RWPE2 (cell line): ENCODE data around the gene PIP5K1A.
A peak's percentile ranks its signal among the peaks of the same experiment; 100 is the strongest.

ENCODE experiments used
- ATAC-seq: fragments of 200-7000 bp; cut with Tn5 transposase; 3 replicates; pipeline ENCODE4 v1.9.1; 2021; ENCODE audit warnings: low read depth
- DNase-seq: peaks from one replicate; pipeline ENCODE4 v3.0.0-alpha.2; 2020; ENCODE audit warnings: low spot score
- H3K27ac ChIP-seq: fragments of 450-650 bp; 2 replicates; pipeline ENCODE4 v1.5.1; 2017; ENCODE audit warnings: mild to moderate bottlenecking; ENCODE audit not compliant: poor library complexity, severe bottlenecking
- H3K27me3 ChIP-seq: fragments of 250-450 bp; sonication (Bioruptor Pico); 2 replicates; pipeline ENCODE4 v1.5.1; 2021; ENCODE audit warnings: mild to moderate bottlenecking, moderate library complexity; ENCODE audit not compliant: insufficient read depth, poor library complexity, severe bottlenecking
- H3K36me3 ChIP-seq: fragments of 250-450 bp; sonication (Bioruptor Pico); 2 replicates; pipeline ENCODE4 v1.5.1; 2020; ENCODE audit warnings: low read depth, mild to moderate bottlenecking, moderate library complexity
- H3K4me1 ChIP-seq: fragments of 250-450 bp; sonication (Bioruptor Pico); 2 replicates; pipeline ENCODE4 v1.5.1; 2021; ENCODE audit warnings: mild to moderate bottlenecking, moderate library complexity; ENCODE audit not compliant: insufficient read depth, poor library complexity, severe bottlenecking
- H3K4me3 ChIP-seq: fragments of 250-450 bp; sonication (Bioruptor Pico); 2 replicates; pipeline ENCODE4 v1.5.1; 2021; ENCODE audit warnings: mild to moderate bottlenecking, moderate library complexity; ENCODE audit not compliant: severe bottlenecking
- H3K9me3 ChIP-seq: fragments of 250-450 bp; sonication (Bioruptor Pico); 2 replicates; pipeline ENCODE4 v1.5.1; 2021; ENCODE audit warnings: mild to moderate bottlenecking, moderate library complexity; ENCODE audit not compliant: severe bottlenecking
- CTCF ChIP-seq: fragments of 450-650 bp; IDR thresholded peaks from one replicate; pipeline ENCODE4 v1.5.1; 2017; ENCODE audit warnings: mild to moderate bottlenecking, moderate library complexity; ENCODE audit not compliant: poor library complexity, severe bottlenecking

Gene PIP5K1A

DNA sequence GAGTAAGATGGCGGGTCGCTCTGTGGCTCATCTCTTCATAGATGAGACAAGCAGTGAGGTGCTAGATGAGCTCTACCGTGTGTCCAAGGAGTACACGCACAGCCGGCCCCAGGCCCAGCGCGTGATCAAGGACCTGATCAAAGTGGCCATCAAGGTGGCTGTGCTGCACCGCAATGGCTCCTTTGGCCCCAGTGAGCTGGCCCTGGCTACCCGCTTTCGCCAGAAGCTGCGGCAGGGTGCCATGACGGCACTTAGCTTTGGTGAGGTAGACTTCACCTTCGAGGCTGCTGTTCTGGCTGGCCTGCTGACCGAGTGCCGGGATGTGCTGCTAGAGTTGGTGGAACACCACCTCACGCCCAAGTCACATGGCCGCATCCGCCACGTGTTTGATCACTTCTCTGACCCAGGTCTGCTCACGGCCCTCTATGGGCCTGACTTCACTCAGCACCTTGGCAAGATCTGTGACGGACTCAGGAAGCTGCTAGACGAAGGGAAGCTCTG, 39.6 kb upstream of the PIP5K1A start:
- H3K36me3 ChIP-seq: peaks cover 12% of the 10 kb centered on the region; the same call in 1 of the 2 replicates
- no peaks in the 10 kb centered on the region for H3K4me1 ChIP-seq
- TF ChIP-seq CTCF: no peak
- no peak overlapping the region for H3K4me3 ChIP-seq
- H3K27ac ChIP-seq: no peak overlapping the region
- DNase-seq (no peak), ATAC-seq (no peak)
- no peaks in the 10 kb centered on the region for H3K9me3 ChIP-seq
- H3K27me3 ChIP-seq: no peaks in the 10 kb centered on the region

DNA sequence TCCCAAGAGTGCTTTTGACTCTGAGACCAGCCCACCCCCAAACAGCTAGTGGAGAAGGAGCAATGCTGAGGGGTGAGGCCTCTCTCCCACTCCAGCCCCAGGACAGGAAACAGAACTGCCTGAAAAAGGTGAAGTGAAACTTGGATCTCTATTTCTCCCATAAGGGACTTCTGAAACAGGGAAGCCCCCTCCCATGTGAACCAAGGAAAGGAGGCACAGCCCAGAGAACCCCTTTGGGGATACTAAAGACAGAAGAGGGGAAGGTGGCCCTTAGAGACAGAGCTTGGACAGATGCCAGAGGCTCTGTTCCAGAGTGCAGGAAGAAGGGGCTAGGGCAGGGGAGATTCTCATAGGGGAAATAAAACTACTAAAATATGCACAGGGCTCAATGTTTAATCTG, 39.0 kb upstream of the PIP5K1A start:
- TF ChIP-seq CTCF: no peak
- Histone ChIP-seq H3K4me1 (no peaks in the 10 kb centered on the region), H3K27me3 (no peaks in the 10 kb centered on the region), H3K4me3 (no peak overlapping the region), H3K36me3 (peaks cover 13% of the 10 kb centered on the region; the same call in 1 of the 2 replicates), H3K9me3 (no peaks in the 10 kb centered on the region), H3K27ac (no peak overlapping the region)
- DNase-seq (no peak), ATAC-seq (no peak)

DNA sequence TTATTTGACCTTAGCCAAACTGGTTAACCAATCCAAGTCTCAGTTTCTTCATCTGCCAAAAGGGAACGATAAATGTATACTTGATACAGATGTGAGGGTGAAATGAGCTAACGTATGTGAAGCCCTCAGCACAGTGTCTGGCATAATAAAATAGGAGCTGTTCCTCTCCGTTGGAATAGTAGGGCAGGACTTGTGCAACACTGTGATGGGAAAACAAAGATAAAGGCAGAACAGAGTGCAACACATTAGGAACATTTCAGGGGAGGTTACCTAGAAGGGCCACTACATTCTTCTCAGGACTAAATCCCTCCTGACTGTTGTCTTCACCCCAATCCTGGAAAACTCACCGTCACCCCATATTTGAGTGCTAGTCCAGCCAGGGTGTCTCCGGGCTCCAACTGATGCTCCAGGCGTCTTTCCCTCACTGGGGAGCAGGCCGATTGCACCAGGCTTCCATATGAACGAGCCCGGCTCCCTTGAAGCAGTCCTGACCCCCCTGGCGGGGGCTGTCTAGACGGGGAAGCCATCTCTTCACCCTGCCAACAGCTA, 33.5 kb upstream of the PIP5K1A start:
- peak overlapping the region; percentile 53 for H3K27ac ChIP-seq
- peaks cover 6% of the 10 kb centered on the region for H3K4me1 ChIP-seq
- no peaks in the 10 kb centered on the region for H3K9me3 ChIP-seq
- H3K4me3 ChIP-seq: peak overlapping the region; percentile 61
- no peaks in the 10 kb centered on the region for H3K27me3 ChIP-seq
- DNase-seq (no peak), ATAC-seq (peak; percentile 36; the same call in 2 of the 3 replicates)
- TF ChIP-seq CTCF: no peak
- H3K36me3 ChIP-seq: peaks cover 24% of the 10 kb centered on the region

DNA sequence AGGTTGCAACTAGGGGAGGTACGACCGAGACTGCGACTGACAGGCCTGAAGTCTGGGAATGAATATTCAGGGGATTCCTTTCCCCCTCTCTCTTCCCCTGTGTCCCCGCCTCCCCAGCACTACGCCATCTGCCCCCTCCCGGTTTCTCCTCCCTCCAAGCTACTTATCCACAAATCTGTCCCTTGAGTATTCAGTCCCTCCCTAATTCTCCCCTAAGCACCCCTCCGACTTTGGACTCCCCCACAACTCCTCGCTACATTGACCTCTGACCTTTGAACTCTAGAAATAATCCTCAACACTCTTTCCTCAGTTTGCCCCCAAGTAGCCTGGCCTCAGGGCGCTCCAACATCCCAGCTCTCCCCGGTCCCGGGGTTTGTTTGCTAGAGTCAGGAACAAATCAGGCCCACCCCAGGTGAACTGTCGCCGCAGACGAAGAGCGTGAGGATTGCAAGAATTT, 33.0 kb upstream of the PIP5K1A start:
- Histone ChIP-seq H3K36me3 (peaks cover 24% of the 10 kb centered on the region), H3K9me3 (no peaks in the 10 kb centered on the region), H3K27ac (peak overlapping the region; percentile 53), H3K4me3 (peak overlapping the region; percentile 61), H3K4me1 (peaks cover 6% of the 10 kb centered on the region), H3K27me3 (no peaks in the 10 kb centered on the region)
- no peak for TF ChIP-seq CTCF
- ATAC-seq: no peak; the same call in 1 of the 3 replicates
- DNase-seq: no peak
